Measurements from ENCODE around the gene C22orf39.

C22orf39 gene

DNA sequence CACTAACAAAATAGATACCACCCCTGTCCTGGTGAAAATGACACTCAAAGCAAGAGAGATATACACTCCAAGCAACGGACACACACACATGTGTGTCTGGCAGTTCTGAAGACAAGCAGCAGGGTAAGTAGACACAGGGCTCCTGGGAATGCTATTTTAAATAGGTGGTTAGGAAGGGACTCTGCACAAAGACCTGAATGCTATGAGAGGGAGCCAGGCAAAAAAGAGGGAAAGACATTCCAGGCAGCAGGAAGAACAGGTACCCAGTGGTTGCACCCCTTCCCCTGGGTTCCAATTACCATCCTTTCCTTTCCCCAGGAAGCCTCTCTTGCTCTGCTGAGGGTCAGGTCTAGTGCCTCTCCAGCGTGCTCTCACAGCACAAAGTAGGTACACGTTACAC lies 28.5 kb upstream of the C22orf39 start:
- DNase-seq = peak in 1 of 2 experiments; percentile 3

DNA sequence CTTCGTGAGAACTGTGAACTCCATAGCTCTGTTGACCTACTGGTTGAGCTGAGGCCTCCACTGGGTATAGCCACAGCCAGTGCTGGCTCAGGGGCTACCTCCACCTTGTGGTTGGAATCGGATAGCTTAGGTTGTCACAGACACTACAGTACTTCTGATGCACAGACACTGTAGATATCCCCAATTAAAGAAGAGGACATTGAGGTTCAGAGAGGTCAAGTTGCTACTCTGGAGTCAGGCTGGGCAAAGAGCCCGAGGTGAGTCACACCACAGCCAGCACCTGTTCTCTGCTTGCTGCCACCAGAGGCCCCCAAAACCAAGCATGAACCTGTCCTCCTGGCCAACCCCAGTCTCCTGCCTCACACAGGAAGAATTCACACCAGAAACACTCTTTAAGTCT lies 26.1 kb upstream of the C22orf39 start:
- peak in 1 of 2 experiments; percentile 14 for DNase-seq

GRCh38 chr22:19472233-19472632 lies 24.7 kb upstream of the C22orf39 start:
- peak in 1 of 2 experiments; percentile 5 for DNase-seq

- DNase-seq = peak in 1 of 2 experiments; percentile 12
Observed at GRCh38 chr22:19471572-19471971, 24.1 kb upstream of the C22orf39 start.

DNA sequence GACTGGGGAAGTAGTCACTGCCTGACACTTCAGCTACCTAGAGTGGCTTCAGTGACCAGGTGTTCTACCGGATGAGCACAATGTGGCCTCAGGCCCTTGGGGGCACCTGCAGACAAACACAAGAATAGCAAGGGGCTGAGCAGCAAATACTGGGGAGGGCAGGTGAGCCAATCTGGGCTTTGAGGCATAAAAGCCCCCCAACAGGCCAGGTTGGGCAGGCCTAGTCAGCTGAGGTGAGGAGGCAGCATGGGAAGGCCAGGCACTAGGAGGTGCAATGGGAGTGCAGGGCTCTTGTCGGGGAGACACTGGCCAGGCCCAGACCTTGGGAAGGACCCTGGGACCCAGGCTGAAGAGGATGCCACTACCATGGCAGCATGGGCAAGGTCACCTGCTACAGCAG lies 22.5 kb upstream of the C22orf39 start:
- DNase-seq = peak in 1 of 2 experiments; percentile 10

DNA sequence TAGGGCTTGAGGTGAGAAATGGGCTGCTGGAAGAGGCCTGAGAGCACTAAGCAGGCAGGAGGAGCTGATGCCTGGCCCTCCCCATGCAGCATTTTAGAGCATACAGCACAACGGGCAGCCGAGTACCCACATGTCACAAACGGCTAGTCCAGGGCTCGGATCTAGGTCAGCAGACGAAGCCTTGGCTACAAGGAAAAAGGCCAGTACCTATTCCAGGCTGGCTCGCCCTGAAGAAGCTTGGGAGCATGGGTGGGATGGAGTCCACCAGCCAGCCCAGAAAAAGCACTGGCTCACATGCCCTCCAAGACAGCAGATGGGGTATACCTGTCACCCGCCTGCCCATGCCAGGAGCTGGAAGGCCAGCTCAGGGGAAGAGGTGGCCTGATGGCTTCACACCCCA lies 21.9 kb upstream of the C22orf39 start:
- peak in 1 of 2 experiments; percentile 6 for DNase-seq

DNA sequence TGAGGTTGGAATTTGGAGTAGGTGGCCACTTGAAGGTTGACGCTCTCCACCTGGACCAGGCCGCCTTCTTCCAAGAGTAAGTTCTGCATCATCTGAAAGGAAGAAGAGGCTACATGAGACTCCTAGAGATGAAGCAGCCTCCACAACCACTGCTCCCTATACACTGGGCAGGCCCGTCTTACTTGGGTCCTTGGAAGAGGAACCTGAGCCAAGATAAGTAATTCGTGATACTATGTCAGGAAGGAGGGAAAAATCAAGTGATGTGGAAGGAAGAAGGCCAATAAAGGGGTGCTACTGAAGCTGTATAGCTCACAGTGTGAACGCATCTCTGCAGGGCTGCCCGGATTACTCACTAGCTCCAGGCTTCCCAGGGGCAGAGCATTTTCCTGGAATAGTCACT lies 20.4 kb upstream of the C22orf39 start:
- peak in 1 of 2 experiments; percentile 5 for DNase-seq

DNA sequence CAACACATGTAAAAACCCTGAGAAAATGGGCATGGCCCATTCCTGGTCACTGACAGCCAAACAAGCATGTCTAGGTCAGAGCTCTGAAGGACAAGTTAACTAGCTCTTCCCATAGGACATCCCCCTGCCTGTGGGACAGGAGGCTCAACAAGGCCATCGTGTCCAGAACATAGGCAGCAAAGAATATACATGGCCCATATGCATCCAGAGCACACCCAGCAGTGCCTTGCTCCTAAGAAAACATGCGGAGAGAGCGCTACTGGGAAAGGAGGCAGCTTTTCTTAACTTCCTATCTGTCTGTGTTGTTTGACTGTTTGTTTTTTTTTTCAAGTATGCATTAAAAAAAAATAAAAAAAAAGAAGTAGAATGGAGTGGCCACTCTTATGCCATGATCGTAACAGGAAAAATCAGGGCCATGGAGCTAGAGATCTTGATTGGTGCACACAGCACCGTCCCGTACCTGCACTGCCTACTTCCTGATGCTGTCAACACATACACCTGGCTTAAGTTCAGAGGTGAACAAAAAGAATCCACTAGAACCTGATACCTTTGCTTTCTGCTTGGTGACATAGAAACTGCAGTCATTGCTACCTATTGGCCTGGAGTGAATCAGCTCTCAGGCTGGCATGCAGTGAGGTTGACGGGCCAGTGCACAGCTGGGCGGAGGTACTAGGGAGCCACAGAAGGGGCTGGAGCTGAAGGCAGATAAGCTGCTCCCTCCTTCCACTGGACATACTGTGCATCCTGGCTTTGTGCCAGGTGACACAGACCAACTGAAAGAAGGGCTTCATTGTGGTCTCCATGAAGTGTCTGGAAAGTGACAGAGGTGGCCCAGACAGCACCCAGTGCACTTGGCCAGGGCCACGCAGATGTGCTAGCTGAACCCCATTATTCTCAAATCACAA lies 19.6 kb upstream of the C22orf39 start:
- DNase-seq = peak in 1 of 2 experiments; percentile 13

DNA sequence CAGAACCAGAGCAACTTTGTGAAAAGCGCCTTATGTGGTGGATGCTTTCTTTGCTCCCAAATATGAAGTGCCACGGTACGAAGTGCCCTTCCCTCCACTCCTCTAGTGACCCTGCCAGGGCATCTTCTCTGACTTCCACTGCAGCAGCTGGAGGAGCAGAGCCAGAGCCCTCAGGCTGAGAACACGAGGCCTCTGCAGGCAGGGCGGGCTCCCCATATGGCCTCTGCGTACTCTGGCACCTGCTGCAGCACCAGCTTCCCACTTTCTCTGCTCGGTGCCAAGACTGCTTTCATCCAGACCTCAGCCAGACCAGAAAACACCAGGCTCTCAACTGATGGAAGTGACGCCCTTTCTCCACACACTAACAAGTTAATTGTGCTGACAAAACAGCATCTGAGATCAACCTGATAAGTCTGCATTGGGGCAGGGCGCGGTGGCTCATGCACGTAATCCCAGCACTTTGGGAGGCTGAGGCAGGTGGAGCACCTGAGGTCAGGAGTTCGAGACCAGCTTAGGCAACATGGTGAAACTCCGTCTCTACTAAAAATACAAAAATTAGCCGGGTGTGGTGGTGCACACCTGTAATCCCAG lies 18.7 kb upstream of the C22orf39 start:
- DNase-seq = no peak

DNA sequence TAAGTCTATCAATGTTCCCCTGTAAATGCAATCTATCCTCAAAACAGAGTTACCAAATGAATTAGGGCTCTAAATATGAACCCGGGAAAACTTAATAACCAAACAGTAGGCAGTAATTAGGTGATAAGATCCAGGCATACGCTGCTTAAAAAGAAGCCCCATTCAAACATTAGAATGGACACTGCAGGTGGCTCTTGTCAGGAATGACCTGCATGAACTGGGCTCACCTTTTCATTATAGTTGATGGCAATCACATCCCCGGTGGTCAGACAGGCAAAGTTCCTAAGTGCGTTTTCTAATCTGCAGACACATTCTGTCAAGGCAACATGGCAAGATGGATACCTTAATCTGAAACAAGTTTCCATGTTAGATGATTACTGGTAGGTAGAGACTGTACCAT lies 17.5 kb upstream of the C22orf39 start:
- no peak for DNase-seq

DNA sequence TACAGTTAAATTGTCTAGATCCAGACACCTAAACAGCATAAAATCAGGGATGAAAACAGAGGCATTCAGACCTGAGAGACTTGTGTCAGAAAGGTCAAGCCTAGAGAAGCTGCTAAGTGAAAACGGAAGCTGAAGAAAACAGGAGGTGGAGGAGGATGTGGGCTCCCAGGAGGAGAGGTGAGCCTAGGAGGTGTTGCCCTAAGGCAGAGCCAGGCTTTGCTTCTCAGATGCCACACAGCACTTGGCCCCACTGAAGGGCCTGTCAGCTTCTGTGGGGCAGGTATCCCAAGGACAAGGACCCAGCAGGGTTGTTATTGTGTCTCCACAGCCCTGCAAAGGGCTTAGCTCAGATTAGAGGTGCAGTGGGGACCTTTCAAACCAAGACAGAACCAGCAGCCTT lies 17.0 kb upstream of the C22orf39 start:
- DNase-seq = no peak

- no peak for DNase-seq
Observed at GRCh38 chr22:19463491-19464469, 16.3 kb upstream of the C22orf39 start.

DNA sequence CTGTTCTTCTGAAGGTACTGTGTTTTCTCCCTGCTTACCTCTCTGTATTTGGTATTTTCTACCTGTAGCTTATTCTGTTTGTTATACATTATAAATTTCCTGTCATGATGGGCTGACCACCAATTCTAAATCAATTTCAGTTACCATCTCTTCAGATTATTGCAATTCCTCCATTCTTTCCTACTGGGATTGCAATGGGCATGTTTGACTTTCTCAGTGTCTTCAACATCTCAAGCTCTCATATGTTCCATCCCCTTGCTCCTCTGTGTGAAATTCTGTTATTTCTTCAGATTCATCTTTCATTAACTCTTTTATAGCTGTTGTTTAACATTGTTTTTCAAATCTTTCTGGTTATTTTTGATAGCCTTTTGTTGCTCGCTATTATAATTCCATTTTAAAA lies 15.5 kb upstream of the C22orf39 start:
- no peak for DNase-seq

GRCh38 chr22:19461506-19461905 lies 14.0 kb upstream of the C22orf39 start:
- DNase-seq = no peak

- no peak for DNase-seq
Observed at GRCh38 chr22:19460036-19460435, 12.5 kb upstream of the C22orf39 start.

DNA sequence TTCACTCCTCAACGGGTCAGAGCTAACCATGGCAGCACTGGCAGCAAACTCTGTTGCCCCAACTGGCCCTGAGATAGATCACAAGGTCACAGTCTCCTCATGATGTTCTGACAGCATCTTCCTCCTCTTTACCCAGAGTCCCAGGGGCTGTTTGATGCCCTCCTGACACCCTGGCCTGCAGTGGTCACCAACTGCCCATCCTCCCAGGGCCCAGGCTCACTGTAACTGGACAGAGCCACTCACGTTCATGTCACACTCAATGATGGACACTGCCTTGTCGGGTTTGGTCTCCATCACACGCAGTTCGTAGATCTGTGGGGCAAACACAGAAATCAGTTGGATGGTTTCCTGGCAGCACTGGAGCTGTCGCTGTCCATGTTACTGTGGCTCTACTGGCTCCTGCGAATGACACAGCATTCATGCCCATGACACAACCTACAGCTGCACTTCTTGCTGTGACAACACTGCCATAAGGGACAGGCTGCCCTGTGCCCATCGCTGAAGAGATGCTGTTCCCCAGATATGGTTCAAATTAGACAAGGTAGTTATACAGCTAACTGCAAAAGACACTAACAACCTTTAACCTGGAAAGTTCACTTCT lies 10.4 kb upstream of the C22orf39 start:
- DNase-seq = no peak

DNA sequence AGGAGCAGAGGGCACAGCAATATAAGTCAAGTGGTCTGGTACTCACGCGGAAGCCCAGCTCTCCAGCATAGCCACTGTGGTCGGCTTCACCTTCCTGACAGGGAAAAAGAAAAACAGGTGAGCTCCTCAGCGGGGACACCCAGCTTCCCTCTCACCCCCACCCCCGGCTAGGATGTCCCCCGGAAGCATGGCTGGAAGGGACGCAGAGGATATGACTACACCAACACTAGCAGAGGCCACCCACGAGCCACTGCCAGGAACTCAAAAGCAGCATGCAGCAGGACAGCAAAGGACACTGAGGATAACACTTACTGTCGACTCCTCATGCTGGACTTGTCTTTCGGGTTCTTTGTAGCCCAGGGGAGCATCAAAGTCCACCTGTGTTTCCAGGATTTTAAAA lies 9.0 kb upstream of the C22orf39 start:
- DNase-seq = no peak

DNA sequence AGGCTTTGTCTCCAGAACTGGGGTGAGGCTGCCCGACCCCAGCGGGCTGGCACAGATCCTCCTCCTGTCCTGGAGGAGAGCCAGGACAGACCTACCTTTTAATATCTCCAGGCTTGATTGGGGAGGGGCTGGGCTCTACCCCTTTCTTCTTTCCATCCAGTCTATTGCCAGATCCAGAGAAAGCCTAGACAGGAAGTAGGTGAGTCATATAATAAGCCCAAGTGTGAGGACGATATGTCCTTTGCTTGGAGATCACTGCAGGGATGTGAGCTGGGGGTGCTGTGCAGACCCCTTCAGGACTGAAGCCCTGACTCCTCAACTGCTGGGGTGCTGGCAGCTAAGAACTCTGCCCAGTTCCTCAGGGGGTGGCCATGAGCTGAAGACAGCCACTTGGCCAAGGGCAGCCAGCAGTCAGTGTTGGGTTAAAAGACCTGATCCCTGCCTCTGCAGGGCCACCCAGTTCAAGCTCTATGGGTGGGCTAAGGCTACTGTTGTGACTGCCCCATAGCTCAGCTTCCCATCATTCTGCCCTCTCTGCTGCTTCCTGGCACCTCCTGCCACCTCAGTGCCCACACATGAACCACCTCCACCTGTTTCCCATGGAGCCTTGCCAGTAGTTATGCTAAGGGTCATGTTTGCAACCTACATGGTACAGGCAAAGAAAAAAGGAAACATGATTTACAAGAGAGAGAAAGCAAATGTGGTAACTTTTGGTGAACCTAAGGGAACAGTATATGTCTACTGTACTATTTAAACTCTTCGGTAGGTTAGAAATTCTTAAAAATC lies 8.3 kb upstream of the C22orf39 start:
- no peak for DNase-seq

- no peak for DNase-seq
Observed at GRCh38 chr22:19455033-19455432, 7.5 kb upstream of the C22orf39 start.

- no peak for DNase-seq
Observed at GRCh38 chr22:19454156-19454555, 6.6 kb upstream of the C22orf39 start.

DNA sequence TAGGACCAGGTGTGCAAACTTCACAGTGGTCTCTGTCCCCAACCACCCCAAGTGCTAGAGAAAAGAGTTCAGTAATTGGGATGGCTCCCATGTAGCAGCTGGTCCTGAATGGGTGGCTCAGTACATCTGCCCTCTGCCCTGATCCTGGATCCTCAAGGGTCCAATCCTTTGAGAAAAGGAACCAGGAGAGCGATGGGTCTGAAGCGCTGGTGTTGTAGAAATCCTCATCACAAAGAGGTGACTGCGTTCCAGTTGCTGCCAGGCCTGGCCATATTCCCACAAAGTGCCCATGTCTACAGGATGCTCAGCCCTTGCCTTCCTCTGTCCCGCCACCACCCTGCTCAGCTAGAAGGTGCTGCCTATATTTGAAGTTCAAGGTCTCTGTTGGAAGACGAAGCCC lies 6.2 kb upstream of the C22orf39 start:
- DNase-seq = no peak

GRCh38 chr22:19451570-19451969 lies 4.1 kb upstream of the C22orf39 start:
- no peak for DNase-seq
